H1 (cell line): ENCODE data around the gene CLPSL2. TPM values are rescaled to one million over a fixed set of nuclear protein-coding genes. Genes with fewer than 3 reads are reported as not detected.

Experiments
- CHD1 ChIP-seq: IDR thresholded peaks from 2 replicates; pipeline ENCODE4 v1.6.1; 2012; ENCODE audit warnings: low read depth, low read length, improper control_type of control experiment
- RNF2 ChIP-seq: fragments of 200-900, 300-1000 bp; sonication (generic); IDR thresholded peaks from 2 replicates; pipeline ENCODE4 v1.7.1; 2016; ENCODE audit warnings: borderline replicate concordance, low read depth, mild to moderate bottlenecking, antibody characterized with exemption, low read length; ENCODE audit not compliant: poor library complexity, severe bottlenecking; ENCODE audit errors: missing control alignments
- SIX5 ChIP-seq: IDR thresholded peaks from 2 replicates; pipeline ENCODE4 v1.6.1; 2011; ENCODE audit warnings: mild to moderate bottlenecking, low read depth, low read length
- polyA plus RNA-seq, 7 experiments: library from polyadenylated mRNA; depleted of rRNA in 3 of 7; stranded (reverse) in 5 of 7; unstranded in 2 of 7; fragments of >200 nt in 5 of 7; fragments of 200-250 nt in 2 of 7; gene quantifications; 1 replicate in 5 of 7; 2 replicates in 1 of 7; 4 replicates in 1 of 7; pipeline versions ENCODE4 v1.2.1 to v1.2.3, GENCODE V29; 2011 to 2013; ENCODE audit warnings: missing spikeins in 2 of 7, mixed read lengths in 2 of 7
- total RNA-seq: library from RNA; stranded (reverse); fragmentation: NEBNext Ultra II Directional; extraction: Animal tissue kit (Norgen Biotek cat#: 25700); gene quantifications from 2 replicates; pipeline ENCODE4 v1.2.1, GENCODE V29; 2021
- TF ChIP-seq, protein P1 (sequence below): fragments of 300-600 bp; sonication (generic); IDR thresholded peaks from 2 replicates; pipeline ENCODE4 v1.7.1; 2012; ENCODE audit warnings: low read length, moderate library complexity, mild to moderate bottlenecking, inconsistent platforms; ENCODE audit not compliant: insufficient replicate concordance

Gene CLPSL2
- total and polyA plus RNA-seq, 2 of the 8 experiments (the other 6 are each of a cell fraction or from before 2014, with no cell fraction given) = 1.4 to 3.4 TPM

DNA sequence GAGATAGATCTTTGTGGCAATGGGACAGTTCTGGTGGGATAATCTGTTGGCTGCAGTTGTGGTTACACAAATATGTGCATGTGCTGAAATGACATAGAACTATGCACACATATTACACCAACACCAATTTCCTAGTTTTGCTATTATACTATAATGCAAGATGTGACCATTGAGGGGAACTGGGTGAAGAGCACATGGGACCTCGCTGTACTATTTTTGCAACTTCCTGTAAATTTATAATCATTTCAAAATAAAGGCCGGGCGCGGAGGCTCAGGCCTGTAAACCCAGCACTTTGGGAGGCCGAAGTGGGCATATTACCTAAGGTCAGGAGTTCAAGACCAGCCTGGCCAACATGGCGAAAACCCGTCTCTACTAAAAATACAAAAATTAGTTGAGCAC, 30.9 kb upstream of the CLPSL2 start (continued):
- TF ChIP-seq, protein P1, sequence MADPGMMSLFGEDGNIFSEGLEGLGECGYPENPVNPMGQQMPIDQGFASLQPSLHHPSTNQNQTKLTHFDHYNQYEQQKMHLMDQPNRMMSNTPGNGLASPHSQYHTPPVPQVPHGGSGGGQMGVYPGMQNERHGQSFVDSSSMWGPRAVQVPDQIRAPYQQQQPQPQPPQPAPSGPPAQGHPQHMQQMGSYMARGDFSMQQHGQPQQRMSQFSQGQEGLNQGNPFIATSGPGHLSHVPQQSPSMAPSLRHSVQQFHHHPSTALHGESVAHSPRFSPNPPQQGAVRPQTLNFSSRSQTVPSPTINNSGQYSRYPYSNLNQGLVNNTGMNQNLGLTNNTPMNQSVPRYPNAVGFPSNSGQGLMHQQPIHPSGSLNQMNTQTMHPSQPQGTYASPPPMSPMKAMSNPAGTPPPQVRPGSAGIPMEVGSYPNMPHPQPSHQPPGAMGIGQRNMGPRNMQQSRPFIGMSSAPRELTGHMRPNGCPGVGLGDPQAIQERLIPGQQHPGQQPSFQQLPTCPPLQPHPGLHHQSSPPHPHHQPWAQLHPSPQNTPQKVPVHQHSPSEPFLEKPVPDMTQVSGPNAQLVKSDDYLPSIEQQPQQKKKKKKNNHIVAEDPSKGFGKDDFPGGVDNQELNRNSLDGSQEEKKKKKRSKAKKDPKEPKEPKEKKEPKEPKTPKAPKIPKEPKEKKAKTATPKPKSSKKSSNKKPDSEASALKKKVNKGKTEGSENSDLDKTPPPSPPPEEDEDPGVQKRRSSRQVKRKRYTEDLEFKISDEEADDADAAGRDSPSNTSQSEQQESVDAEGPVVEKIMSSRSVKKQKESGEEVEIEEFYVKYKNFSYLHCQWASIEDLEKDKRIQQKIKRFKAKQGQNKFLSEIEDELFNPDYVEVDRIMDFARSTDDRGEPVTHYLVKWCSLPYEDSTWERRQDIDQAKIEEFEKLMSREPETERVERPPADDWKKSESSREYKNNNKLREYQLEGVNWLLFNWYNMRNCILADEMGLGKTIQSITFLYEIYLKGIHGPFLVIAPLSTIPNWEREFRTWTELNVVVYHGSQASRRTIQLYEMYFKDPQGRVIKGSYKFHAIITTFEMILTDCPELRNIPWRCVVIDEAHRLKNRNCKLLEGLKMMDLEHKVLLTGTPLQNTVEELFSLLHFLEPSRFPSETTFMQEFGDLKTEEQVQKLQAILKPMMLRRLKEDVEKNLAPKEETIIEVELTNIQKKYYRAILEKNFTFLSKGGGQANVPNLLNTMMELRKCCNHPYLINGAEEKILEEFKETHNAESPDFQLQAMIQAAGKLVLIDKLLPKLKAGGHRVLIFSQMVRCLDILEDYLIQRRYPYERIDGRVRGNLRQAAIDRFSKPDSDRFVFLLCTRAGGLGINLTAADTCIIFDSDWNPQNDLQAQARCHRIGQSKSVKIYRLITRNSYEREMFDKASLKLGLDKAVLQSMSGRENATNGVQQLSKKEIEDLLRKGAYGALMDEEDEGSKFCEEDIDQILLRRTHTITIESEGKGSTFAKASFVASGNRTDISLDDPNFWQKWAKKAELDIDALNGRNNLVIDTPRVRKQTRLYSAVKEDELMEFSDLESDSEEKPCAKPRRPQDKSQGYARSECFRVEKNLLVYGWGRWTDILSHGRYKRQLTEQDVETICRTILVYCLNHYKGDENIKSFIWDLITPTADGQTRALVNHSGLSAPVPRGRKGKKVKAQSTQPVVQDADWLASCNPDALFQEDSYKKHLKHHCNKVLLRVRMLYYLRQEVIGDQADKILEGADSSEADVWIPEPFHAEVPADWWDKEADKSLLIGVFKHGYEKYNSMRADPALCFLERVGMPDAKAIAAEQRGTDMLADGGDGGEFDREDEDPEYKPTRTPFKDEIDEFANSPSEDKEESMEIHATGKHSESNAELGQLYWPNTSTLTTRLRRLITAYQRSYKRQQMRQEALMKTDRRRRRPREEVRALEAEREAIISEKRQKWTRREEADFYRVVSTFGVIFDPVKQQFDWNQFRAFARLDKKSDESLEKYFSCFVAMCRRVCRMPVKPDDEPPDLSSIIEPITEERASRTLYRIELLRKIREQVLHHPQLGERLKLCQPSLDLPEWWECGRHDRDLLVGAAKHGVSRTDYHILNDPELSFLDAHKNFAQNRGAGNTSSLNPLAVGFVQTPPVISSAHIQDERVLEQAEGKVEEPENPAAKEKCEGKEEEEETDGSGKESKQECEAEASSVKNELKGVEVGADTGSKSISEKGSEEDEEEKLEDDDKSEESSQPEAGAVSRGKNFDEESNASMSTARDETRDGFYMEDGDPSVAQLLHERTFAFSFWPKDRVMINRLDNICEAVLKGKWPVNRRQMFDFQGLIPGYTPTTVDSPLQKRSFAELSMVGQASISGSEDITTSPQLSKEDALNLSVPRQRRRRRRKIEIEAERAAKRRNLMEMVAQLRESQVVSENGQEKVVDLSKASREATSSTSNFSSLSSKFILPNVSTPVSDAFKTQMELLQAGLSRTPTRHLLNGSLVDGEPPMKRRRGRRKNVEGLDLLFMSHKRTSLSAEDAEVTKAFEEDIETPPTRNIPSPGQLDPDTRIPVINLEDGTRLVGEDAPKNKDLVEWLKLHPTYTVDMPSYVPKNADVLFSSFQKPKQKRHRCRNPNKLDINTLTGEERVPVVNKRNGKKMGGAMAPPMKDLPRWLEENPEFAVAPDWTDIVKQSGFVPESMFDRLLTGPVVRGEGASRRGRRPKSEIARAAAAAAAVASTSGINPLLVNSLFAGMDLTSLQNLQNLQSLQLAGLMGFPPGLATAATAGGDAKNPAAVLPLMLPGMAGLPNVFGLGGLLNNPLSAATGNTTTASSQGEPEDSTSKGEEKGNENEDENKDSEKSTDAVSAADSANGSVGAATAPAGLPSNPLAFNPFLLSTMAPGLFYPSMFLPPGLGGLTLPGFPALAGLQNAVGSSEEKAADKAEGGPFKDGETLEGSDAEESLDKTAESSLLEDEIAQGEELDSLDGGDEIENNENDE = no peak
- TF ChIP-seq CHD1 (no peak), SIX5 (no peak), RNF2 (no peak)
